ENCODE results near the gene PPP6R2.
A peak's percentile ranks its signal among the peaks of the same experiment; 100 is the strongest.

The PPP6R2 gene

GRCh38 chr22:50342651-50343540 is at the start of gene PPP6R2:
Gene PPP6R2, plus strand, starts transcription at chr22:50343327. Its CDS starts 50,582 bp downstream, at chr22:50393909.
- DNase-seq (ENCODE audit: low spot score) (peak; percentile 92), FAIRE-seq (no peak)

- DNase-seq (ENCODE audit: low spot score) = peak; percentile 93
- FAIRE-seq = peak; percentile 99
Observed at GRCh38 chr22:50293441-50294318, 49.4 kb upstream of the PPP6R2 start.

GRCh38 chr22:50294319-50294656 is 48.8 kb upstream of the PPP6R2 start:
- no peak for FAIRE-seq
- no peak for DNase-seq (ENCODE audit: low spot score)

- FAIRE-seq = no peak
- DNase-seq (ENCODE audit: low spot score) = no peak
Observed at GRCh38 chr22:50296658-50297490, 46.3 kb upstream of the PPP6R2 start.

GRCh38 chr22:50297510-50298265 is 45.4 kb upstream of the PPP6R2 start:
- DNase-seq (ENCODE audit: low spot score) = no peak
- FAIRE-seq = no peak

- DNase-seq (ENCODE audit: low spot score) (no peak), FAIRE-seq (no peak)
Observed at GRCh38 chr22:50298266-50298637, 44.9 kb upstream of the PPP6R2 start.

DNA sequence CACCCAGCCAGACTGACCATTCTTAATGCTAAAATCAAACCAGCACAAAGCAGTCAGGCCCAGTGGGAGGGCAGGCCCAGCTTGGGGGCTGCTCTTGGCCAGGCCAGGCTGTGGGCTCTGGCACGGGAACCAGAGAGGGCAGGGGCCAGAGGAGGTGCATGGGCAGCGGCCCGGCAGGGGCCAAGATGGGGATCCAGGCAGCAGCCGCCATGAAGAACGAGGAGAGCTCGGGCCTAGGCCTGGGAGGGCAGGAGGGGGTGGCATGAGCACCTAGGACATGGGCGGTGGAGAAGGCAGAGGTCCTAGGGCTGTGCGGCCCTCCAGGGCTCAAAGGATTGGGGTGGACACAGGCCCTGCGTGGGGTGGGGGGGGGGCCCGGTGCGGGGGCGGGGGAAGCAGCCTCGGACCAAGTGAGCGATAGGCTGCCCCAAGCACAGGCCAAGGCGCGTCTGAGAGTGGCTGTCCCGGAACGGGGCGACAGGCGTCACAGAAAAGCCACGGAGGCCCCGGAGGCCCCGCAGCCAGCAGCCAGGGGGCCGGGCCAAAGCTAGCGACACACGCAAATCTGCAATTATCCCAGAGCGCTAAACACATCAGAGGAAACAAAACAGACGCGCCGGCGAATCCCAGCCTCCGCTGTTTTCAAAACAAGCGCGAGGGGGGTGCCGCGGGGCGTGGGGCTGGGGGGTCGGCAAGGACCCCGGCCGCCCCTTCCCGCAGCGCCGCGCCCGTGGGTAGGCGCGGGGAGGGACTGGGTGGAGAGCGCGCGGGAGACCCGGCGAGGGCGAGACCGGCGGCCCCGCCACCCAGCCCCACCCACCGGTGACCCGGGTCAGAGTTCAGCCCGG is 44.0 kb upstream of the PPP6R2 start:
- no peak for FAIRE-seq

DNA sequence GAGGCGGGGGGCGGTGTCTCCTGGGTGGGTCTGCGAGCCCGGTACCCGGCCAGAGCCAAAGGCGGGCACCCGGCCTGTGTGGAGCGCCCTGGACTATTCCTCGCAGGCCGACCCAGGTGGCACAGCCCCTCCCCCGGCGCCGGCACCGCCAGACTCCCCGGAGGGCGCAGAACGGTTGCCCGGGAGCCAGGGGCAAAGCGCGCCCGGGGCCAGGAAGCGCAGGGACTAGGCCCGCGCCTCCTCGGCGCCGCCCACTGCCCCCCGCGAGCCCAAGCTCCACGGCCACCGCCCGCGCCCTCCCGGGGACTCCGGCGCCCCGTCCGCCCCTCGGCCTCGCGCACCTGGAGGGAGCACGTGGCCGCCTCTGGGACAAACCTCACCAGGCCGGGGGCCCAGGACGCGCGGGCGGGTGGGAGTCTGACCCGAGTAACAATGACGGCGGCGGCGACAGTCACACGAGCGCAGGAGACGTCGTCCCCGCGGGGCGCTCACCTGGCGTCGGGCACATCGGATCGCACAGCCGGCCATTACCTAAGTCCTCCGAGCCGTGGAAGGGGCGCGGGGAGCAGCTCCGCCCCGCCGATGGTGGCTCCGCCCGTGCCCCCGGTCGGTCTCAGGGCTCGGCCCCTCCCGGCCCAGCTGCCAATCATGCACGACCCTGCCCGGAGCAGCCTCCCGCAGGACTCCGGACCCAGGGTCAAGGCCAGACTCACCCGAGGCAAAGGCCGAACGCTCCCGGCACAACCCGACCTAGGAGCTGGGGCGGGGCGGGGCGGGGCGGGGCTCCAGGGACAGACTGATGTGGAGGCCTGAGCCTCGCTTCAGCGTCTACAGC is 43.1 kb upstream of the PPP6R2 start:
- no peak for DNase-seq (ENCODE audit: low spot score)
- FAIRE-seq = no peak

More for the DNA sequence above, 44.0 kb upstream of the PPP6R2 start:
- no peak for DNase-seq (ENCODE audit: low spot score)

- DNase-seq (ENCODE audit: low spot score) = no peak
- FAIRE-seq = no peak
Observed at GRCh38 chr22:50300620-50301257, 42.4 kb upstream of the PPP6R2 start.

DNA sequence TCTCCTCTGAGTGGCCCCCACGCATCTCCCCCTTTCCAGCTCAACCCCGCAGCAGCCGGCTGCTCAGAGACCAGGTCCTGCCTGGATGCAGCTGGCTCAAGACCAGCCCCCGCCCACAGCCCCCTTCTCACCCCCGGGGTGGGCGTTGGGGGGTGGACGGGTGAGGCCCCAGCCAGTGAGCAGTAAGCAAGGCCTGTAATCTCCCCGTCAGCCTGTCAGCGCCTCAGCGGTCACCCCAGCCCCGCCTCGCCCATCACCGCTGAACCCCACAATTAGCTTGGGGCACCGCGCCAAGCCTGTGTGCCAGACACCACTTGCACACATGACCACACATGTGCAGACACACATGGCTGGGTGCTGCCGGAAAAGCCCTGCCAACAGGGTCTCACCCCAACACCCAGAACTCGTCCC is 41.5 kb upstream of the PPP6R2 start:
- FAIRE-seq (peak; percentile 67), DNase-seq (ENCODE audit: low spot score) (no peak)

DNA sequence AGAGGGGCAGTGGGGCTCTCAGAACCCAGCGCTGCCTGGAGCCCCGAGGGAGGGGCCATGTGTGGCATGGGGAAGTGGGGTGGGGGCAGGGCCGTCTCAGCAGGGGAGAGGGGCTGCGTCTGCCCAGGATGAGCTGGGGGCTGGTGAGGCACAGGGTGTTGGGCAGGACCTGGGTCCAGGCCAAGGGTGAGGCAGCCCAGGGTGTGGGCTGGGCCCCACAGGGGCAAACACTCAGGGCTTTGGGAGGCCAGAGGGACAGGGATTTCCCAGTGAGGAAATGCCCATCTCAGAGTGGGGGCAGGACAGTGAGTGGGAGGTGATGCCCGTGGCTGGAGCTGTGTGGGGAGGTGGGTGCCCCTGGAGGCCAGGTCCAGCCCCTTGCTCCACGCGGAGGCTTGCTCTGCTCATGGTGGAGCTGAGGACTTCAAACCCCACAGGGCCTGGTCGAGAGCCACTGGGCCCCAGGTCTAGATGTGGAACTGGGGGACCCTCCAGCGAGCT is 41.0 kb upstream of the PPP6R2 start:
- FAIRE-seq = no peak

GRCh38 chr22:50302564-50302963 is 40.6 kb upstream of the PPP6R2 start:
- no peak for DNase-seq (ENCODE audit: low spot score)
- no peak for FAIRE-seq

More for the DNA sequence above, 41.0 kb upstream of the PPP6R2 start:
- DNase-seq (ENCODE audit: low spot score) = no peak

- FAIRE-seq (no peak), DNase-seq (ENCODE audit: low spot score) (no peak)
Observed at GRCh38 chr22:50303515-50303847, 39.6 kb upstream of the PPP6R2 start.

GRCh38 chr22:50303848-50304527 is 39.1 kb upstream of the PPP6R2 start:
- FAIRE-seq (no peak), DNase-seq (ENCODE audit: low spot score) (no peak)

GRCh38 chr22:50304528-50305392 is 38.4 kb upstream of the PPP6R2 start:
- peak; percentile 54 for DNase-seq (ENCODE audit: low spot score)
- peak; percentile 62 for FAIRE-seq

DNA sequence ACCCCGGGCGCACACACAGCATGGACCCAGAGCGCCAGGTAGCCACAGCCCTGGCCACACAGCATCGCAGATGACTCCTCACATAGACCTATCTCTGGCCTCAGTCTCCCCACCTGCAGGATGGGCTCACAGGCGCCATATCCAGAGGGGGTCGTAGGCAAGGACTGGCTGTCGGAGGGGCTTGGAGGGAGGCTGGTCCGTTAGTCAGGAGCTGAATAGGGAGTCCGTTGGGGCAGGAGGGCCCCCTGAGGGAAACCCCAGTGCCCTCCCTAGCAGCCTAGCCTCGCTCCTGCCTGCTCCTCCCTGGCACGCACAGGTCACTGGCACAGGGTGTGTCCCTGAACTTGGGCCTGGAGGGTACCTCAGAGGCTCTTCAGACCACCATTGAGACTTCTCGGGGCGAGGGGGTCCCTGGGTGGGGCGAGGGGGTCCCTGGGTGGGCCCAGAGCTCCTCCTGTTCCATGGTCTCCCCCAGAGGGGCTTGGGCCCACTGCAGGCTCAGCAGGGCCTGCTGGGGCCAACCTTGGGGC is 37.7 kb upstream of the PPP6R2 start:
- DNase-seq (ENCODE audit: low spot score) = no peak
- peak; percentile 88 for FAIRE-seq
